NT2/D1 (cell line): ENCODE measurements around the gene DLG2.

Experiments used
- DNase-seq: peaks from one replicate; pipeline ENCODE4 v3.0.0-alpha.2; 2011; ENCODE audit warnings: low read depth, low spot score
- H3K27me3 ChIP-seq: 2 replicates; pipeline ENCODE4 v1.6.0; 2011; ENCODE audit warnings: mild to moderate bottlenecking; ENCODE audit not compliant: insufficient read length, insufficient read depth
- H3K36me3 ChIP-seq: 2 replicates; pipeline ENCODE4 v1.6.1; 2011; ENCODE audit warnings: mild to moderate bottlenecking, low read length, mixed read lengths; ENCODE audit not compliant: insufficient read depth, insufficient read length
- H3K4me1 ChIP-seq: 2 replicates; pipeline ENCODE4 v1.5.1; 2011; ENCODE audit not compliant: insufficient read depth, insufficient read length
- H3K4me3 ChIP-seq: 2 replicates; pipeline ENCODE4 v1.5.1; 2011; ENCODE audit warnings: low read depth; ENCODE audit not compliant: insufficient read length
- H3K9ac ChIP-seq: 2 replicates; pipeline ENCODE4 v1.6.0; 2011; ENCODE audit warnings: low read depth; ENCODE audit not compliant: insufficient read length
- H3K9me3 ChIP-seq: 2 replicates; pipeline ENCODE4 v1.5.1; 2011; ENCODE audit warnings: mild to moderate bottlenecking, low read length; ENCODE audit not compliant: insufficient read depth
- SUZ12 ChIP-seq: IDR thresholded peaks from 2 replicates; pipeline ENCODE4 v1.6.1; 2011; ENCODE audit not compliant: insufficient read length, insufficient read depth; ENCODE audit errors: extremely low read depth
- YY1 ChIP-seq: IDR thresholded peaks from 2 replicates; pipeline ENCODE4 v1.6.1; 2011; ENCODE audit not compliant: insufficient read length, insufficient read depth
- ZNF274 ChIP-seq: IDR thresholded peaks from 2 replicates; pipeline ENCODE4 v1.6.1; 2011; ENCODE audit warnings: mild to moderate bottlenecking, low read depth, low read length

DLG2 gene

GRCh38 chr11:85086504-85087284 lies 540.5 kb downstream of the DLG2 start:
- Histone ChIP-seq H3K27me3 (no peaks in the 10 kb centered on the region), H3K4me3 (no peak overlapping the region), H3K36me3 (no peaks in the 10 kb centered on the region), H3K9me3 (peaks cover 6% of the 10 kb centered on the region; the same call in 1 of the 2 replicates), H3K4me1 (no peaks in the 10 kb centered on the region), H3K9ac (no peak overlapping the region)
- no peak for DNase-seq
- no peak for TF ChIP-seq YY1
- no peak for TF ChIP-seq SUZ12
- TF ChIP-seq ZNF274 = no peak

GRCh38 chr11:85076535-85077330 lies 550.4 kb downstream of the DLG2 start:
- no peak overlapping the region for H3K9ac ChIP-seq
- H3K36me3 ChIP-seq = no peaks in the 10 kb centered on the region
- DNase-seq = no peak
- H3K4me3 ChIP-seq = no peak overlapping the region
- TF ChIP-seq ZNF274 (no peak), SUZ12 (no peak), YY1 (no peak)
- H3K4me1 ChIP-seq = no peaks in the 10 kb centered on the region
- H3K9me3 ChIP-seq = peaks cover 4% of the 10 kb centered on the region; the same call in 1 of the 2 replicates
- H3K27me3 ChIP-seq = no peaks in the 10 kb centered on the region

GRCh38 chr11:85062659-85063058 lies 564.5 kb downstream of the DLG2 start:
- H3K4me3 ChIP-seq = no peak overlapping the region
- H3K4me1 ChIP-seq = no peaks in the 10 kb centered on the region
- H3K27me3 ChIP-seq = no peaks in the 10 kb centered on the region
- H3K9ac ChIP-seq = no peak overlapping the region
- no peaks in the 10 kb centered on the region for H3K9me3 ChIP-seq
- no peaks in the 10 kb centered on the region for H3K36me3 ChIP-seq
- TF ChIP-seq YY1 = no peak
- no peak for TF ChIP-seq SUZ12
- no peak for TF ChIP-seq ZNF274
- DNase-seq = no peak

GRCh38 chr11:85052636-85053035 lies 574.5 kb downstream of the DLG2 start:
- Histone ChIP-seq H3K27me3 (no peaks in the 10 kb centered on the region), H3K4me3 (no peak overlapping the region), H3K9ac (no peak overlapping the region), H3K4me1 (no peaks in the 10 kb centered on the region), H3K36me3 (no peaks in the 10 kb centered on the region), H3K9me3 (no peaks in the 10 kb centered on the region)
- no peak for DNase-seq
- TF ChIP-seq SUZ12 (no peak), ZNF274 (no peak), YY1 (no peak)

GRCh38 chr11:85048801-85049200 lies 578.3 kb downstream of the DLG2 start:
- no peaks in the 10 kb centered on the region for H3K36me3 ChIP-seq
- H3K9ac ChIP-seq = no peak overlapping the region
- no peaks in the 10 kb centered on the region for H3K9me3 ChIP-seq
- H3K4me1 ChIP-seq = no peaks in the 10 kb centered on the region
- no peak for TF ChIP-seq SUZ12
- TF ChIP-seq ZNF274 = no peak
- no peak for TF ChIP-seq YY1
- H3K27me3 ChIP-seq = no peaks in the 10 kb centered on the region
- no peak for DNase-seq
- H3K4me3 ChIP-seq = no peak overlapping the region

- Histone ChIP-seq H3K9me3 (no peaks in the 10 kb centered on the region), H3K4me1 (no peaks in the 10 kb centered on the region), H3K9ac (no peak overlapping the region), H3K27me3 (no peaks in the 10 kb centered on the region), H3K36me3 (no peaks in the 10 kb centered on the region), H3K4me3 (no peak overlapping the region)
- TF ChIP-seq ZNF274 = no peak
- TF ChIP-seq YY1 = no peak
- no peak for TF ChIP-seq SUZ12
- DNase-seq = no peak
Observed at GRCh38 chr11:85045716-85046115, 581.4 kb downstream of the DLG2 start.

GRCh38 chr11:85044911-85045310 lies 582.2 kb downstream of the DLG2 start:
- TF ChIP-seq ZNF274 (no peak), YY1 (no peak), SUZ12 (no peak)
- Histone ChIP-seq H3K9me3 (no peaks in the 10 kb centered on the region), H3K4me1 (no peaks in the 10 kb centered on the region), H3K27me3 (no peaks in the 10 kb centered on the region), H3K9ac (no peak overlapping the region), H3K36me3 (no peaks in the 10 kb centered on the region), H3K4me3 (no peak overlapping the region)
- no peak for DNase-seq
